Neuronal stem cell (in vitro differentiated cells): ENCODE data around the gene TIMP2.
"Not testable (repeated sequence)": the region's sequence is repeated elsewhere in the genome, so short reads cannot be mapped to it uniquely, and the experiment has no call there.

Source experiments
- DNase-seq: peaks from one replicate; pipeline ENCODE4 v3.0.0-alpha.2; 2013; ENCODE audit warnings: low spot score
- H2AFZ ChIP-seq: one replicate; pipeline ENCODE4 v1.6.1; 2013; ENCODE audit warnings: mild to moderate bottlenecking, low read length, inconsistent platforms
- H2AK5ac ChIP-seq: 2 replicates; pipeline ENCODE4 v1.6.1; 2013; ENCODE audit warnings: low read depth, mild to moderate bottlenecking, inconsistent platforms, low read length, moderate library complexity, mixed read lengths
- H2BK120ac ChIP-seq: 2 replicates; pipeline ENCODE4 v1.6.1; 2013; ENCODE audit warnings: low read depth, mild to moderate bottlenecking, inconsistent platforms, low read length, moderate library complexity, mixed read lengths
- H2BK12ac ChIP-seq: one replicate; pipeline ENCODE4 v1.6.1; 2013; ENCODE audit warnings: low read length, inconsistent platforms
- H2BK15ac ChIP-seq: 2 replicates; pipeline ENCODE4 v1.6.1; 2013; ENCODE audit warnings: mild to moderate bottlenecking, low read length, inconsistent platforms, mixed read lengths
- H2BK5ac ChIP-seq: one replicate; pipeline ENCODE4 v1.6.1; 2013; ENCODE audit warnings: inconsistent platforms, mild to moderate bottlenecking, low read length, moderate library complexity
- H3K14ac ChIP-seq: one replicate; pipeline ENCODE4 v1.6.1; 2013; ENCODE audit warnings: low read length, inconsistent platforms
- H3K18ac ChIP-seq: 2 replicates; pipeline ENCODE4 v1.6.1; 2013; ENCODE audit warnings: low read length, inconsistent platforms
- H3K23ac ChIP-seq: 2 replicates; pipeline ENCODE4 v1.6.1; 2013; ENCODE audit warnings: low read depth, mild to moderate bottlenecking, mixed read lengths, low read length, inconsistent platforms; ENCODE audit not compliant: poor library complexity
- H3K27ac ChIP-seq: replicated peaks from 3 replicates; pipeline ENCODE4 v1.5.1; 2013; ENCODE audit warnings: low read length, inconsistent platforms
- H3K27me3 ChIP-seq, 3 experiments: 2 replicates each; pipeline ENCODE4 v1.6.1; 2013; ENCODE audit warnings: low read length in 3 of 3, mild to moderate bottlenecking in 2 of 3, inconsistent platforms in 1 of 3, low read depth in 1 of 3, mixed read lengths in 1 of 3, moderate library complexity in 1 of 3; ENCODE audit not compliant: control insufficient read depth in 3 of 3, insufficient read depth in 3 of 3
- H3K36me3 ChIP-seq, 2 donors: replicated peaks in 1 of 2; 2 replicates each; pipeline ENCODE4 v1.6.1; 2013; ENCODE audit warnings: low read length in 2 of 2; ENCODE audit not compliant: control insufficient read depth in 2 of 2, insufficient read depth in 2 of 2
- H3K4ac ChIP-seq: 2 replicates; pipeline ENCODE4 v1.6.1; 2013; ENCODE audit warnings: inconsistent platforms, mild to moderate bottlenecking, low read length, moderate library complexity
- H3K4me1 ChIP-seq, 2 donors: 1 replicate in 1 of 2; 2 replicates in 1 of 2; pipeline ENCODE4 v1.6.1; 2013; ENCODE audit warnings: low read length in 2 of 2, low read depth in 1 of 2; ENCODE audit not compliant: control insufficient read depth in 2 of 2, insufficient read depth in 1 of 2
- H3K4me2 ChIP-seq: one replicate; pipeline ENCODE4 v1.6.1; 2013; ENCODE audit warnings: mild to moderate bottlenecking, low read length, inconsistent platforms; ENCODE audit not compliant: insufficient read depth, poor library complexity, severe bottlenecking
- H3K4me3 ChIP-seq, 2 donors: 2 replicates each; pipeline ENCODE4 v1.5.1; 2013; ENCODE audit warnings: low read length in 2 of 2, mild to moderate bottlenecking in 2 of 2, inconsistent platforms in 1 of 2, moderate library complexity in 1 of 2
- H3K79me1 ChIP-seq: one replicate; pipeline ENCODE4 v1.6.1; 2013; ENCODE audit warnings: low read depth, mild to moderate bottlenecking, inconsistent platforms, low read length, moderate library complexity
- H3K9ac ChIP-seq: one replicate; pipeline ENCODE4 v1.6.1; 2013; ENCODE audit warnings: mild to moderate bottlenecking, low read depth, low read length, inconsistent platforms; ENCODE audit not compliant: poor library complexity
- H3K9me3 ChIP-seq, 2 donors: replicated peaks in 1 of 2; 2 replicates each; pipeline versions ENCODE3 to v1.6.1; 2013; ENCODE audit warnings: low read length in 2 of 2, mild to moderate bottlenecking in 2 of 2, inconsistent platforms in 1 of 2, low read depth in 1 of 2, mixed read lengths in 1 of 2, moderate library complexity in 1 of 2; ENCODE audit not compliant: control insufficient read depth in 2 of 2, insufficient read depth in 1 of 2
- H4K8ac ChIP-seq: one replicate; pipeline ENCODE4 v1.6.1; 2013; ENCODE audit warnings: low read depth, mild to moderate bottlenecking, inconsistent platforms, low read length, moderate library complexity
- H4K91ac ChIP-seq: one replicate; pipeline ENCODE4 v1.6.1; 2013; ENCODE audit warnings: low read length, low read depth, mild to moderate bottlenecking, inconsistent platforms; ENCODE audit not compliant: poor library complexity
- WGBS, 2 donors: extraction: QIAGEN DNeasy Blood & Tissue Kit; methylation state at CpG; one replicate each; pipeline ENCODE4 v1.1.7; 2013; ENCODE audit warnings: missing lambda C conversion rate in 2 of 2, mixed read lengths in 1 of 2; ENCODE audit not compliant: insufficient read length in 2 of 2, insufficient replicate concordance in 1 of 2; ENCODE audit errors: extremely low coverage in 2 of 2; 5-methylcytosine and 5-hydroxymethylcytosine counted together

TIMP2 gene

DNA sequence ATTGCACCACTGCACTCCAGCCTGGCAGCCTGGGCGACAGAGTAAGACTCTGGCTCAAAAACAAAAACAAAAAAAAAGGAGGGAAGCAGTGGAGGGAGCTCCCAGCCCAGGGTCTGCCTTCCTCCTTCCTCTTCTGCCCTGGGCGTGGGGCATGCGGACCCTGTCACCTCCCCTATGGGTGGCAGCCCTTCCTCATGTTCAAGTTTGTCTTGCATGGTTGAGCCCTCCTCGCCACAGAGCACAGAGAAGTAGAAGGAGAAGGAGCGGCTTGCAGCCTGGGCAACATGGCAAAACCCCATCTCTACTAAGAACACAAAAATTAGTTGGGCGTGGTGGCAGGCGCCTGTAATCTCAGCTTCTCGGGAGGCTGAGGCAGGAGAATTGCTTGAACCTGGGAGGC lies 21.4 kb upstream of the TIMP2 start:
- WGBS, 2 donors: no CpG with 5 or more reads among the region's 8 CpGs
- no peak overlapping the region for H3K27ac ChIP-seq
- peaks cover 0 to 3% of the 10 kb centered on the region in 2 donors for H3K4me1 ChIP-seq

DNA sequence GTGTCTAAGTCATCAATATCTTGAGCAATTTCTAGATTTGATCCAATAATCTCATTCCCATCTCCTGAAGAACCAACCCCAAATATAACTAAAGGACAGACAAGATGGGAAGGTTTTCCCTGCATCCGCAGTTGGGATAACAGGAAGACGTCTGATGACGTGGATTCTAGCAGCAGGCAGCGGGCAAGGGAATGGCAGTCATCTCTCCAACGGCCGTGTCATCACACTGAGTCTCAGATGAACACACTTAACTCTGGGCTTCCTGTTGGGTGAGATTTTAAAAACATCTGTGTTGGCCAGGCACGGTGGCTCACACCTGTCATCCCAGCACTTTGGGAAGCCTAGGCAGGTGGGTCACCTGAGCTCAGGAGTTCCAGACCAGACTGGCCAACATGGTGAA lies 20.9 kb upstream of the TIMP2 start:
- no peak overlapping the region for H3K4me2 ChIP-seq
- H2BK15ac ChIP-seq: no peak overlapping the region
- no peaks in the 10 kb centered on the region for H3K79me1 ChIP-seq
- H3K14ac ChIP-seq: no peak overlapping the region
- no peak overlapping the region for H3K9ac ChIP-seq
- H2AK5ac ChIP-seq: no peak overlapping the region
- H3K23ac ChIP-seq: no peak overlapping the region
- H3K4me3 ChIP-seq: no peak overlapping the region
- no peak overlapping the region for H3K18ac ChIP-seq
- H3K27me3 ChIP-seq: peaks cover 0 to 11% (median 0%) of the 10 kb centered on the region in 3 experiments
- H3K4ac ChIP-seq: no peak overlapping the region
- no CpG with 5 or more reads among the region's 7 CpGs for WGBS, 2 donors
- H4K8ac ChIP-seq: no peak overlapping the region
- H3K36me3 ChIP-seq: no peaks in the 10 kb centered on the region
- H3K27ac ChIP-seq: no peak overlapping the region
- no peak overlapping the region for H2BK5ac ChIP-seq
- H3K9me3 ChIP-seq: peaks cover 7 to 9% of the 10 kb centered on the region in 2 donors
- no peak for DNase-seq
- no peak overlapping the region for H2BK120ac ChIP-seq
- H3K4me1 ChIP-seq: peaks cover 0 to 2% of the 10 kb centered on the region in 2 donors
- H2BK12ac ChIP-seq: no peak overlapping the region
- no peak overlapping the region for H2AFZ ChIP-seq
- H4K91ac ChIP-seq: no peak overlapping the region

More for the DNA sequence above, 21.4 kb upstream of the TIMP2 start:
- peaks cover 7 to 9% of the 10 kb centered on the region in 2 donors for H3K9me3 ChIP-seq
- peaks cover 0 to 11% (median 0%) of the 10 kb centered on the region in 3 experiments for H3K27me3 ChIP-seq
- no peak overlapping the region for H3K23ac ChIP-seq
- no peak for DNase-seq
- no peak overlapping the region for H3K14ac ChIP-seq
- H3K9ac ChIP-seq: no peak overlapping the region
- no peak overlapping the region for H2BK120ac ChIP-seq
- H4K8ac ChIP-seq: no peak overlapping the region
- no peak overlapping the region for H3K18ac ChIP-seq
- no peak overlapping the region for H2AFZ ChIP-seq
- no peak overlapping the region for H3K4me3 ChIP-seq
- no peaks in the 10 kb centered on the region for H3K36me3 ChIP-seq
- H4K91ac ChIP-seq: no peak overlapping the region
- no peak overlapping the region for H3K4ac ChIP-seq
- no peak overlapping the region for H2BK15ac ChIP-seq
- H2BK12ac ChIP-seq: no peak overlapping the region
- no peak overlapping the region for H2BK5ac ChIP-seq
- no peak overlapping the region for H2AK5ac ChIP-seq
- no peak overlapping the region for H3K4me2 ChIP-seq
- H3K79me1 ChIP-seq: no peaks in the 10 kb centered on the region

- not testable (repeated sequence) for DNase-seq, H2BK12ac ChIP-seq, H2BK120ac ChIP-seq, H2BK5ac ChIP-seq, H3K79me1 ChIP-seq, H3K23ac ChIP-seq, H3K14ac ChIP-seq, H3K9me3 ChIP-seq, H2AK5ac ChIP-seq, H3K9ac ChIP-seq, H3K18ac ChIP-seq, H4K8ac ChIP-seq, H2BK15ac ChIP-seq, H3K4me1 ChIP-seq, H3K4ac ChIP-seq, H2AFZ ChIP-seq, H3K27ac ChIP-seq, H3K4me2 ChIP-seq, H4K91ac ChIP-seq, H3K4me3 ChIP-seq, H3K36me3 ChIP-seq
- peaks cover 0 to 11% (median 0%) of the 10 kb centered on the region in 3 experiments for H3K27me3 ChIP-seq
- WGBS, 2 donors: no CpG with 5 or more reads among the region's 12 CpGs
Observed at GRCh38 chr17:78945455-78945854, 20.3 kb upstream of the TIMP2 start.

GRCh38 chr17:78944956-78945355 lies 19.8 kb upstream of the TIMP2 start:
- Histone ChIP-seq H3K27me3 (peaks cover 0 to 11% (median 0%) of the 10 kb centered on the region in 3 experiments), H3K9me3 (peaks cover 0 to 2% of the 10 kb centered on the region in 2 donors), H3K36me3 (no peaks in the 10 kb centered on the region), H2AK5ac (no peak overlapping the region), H2BK5ac (peak overlapping the region; percentile 29), H2BK15ac (no peak overlapping the region), H3K9ac (no peak overlapping the region), H2AFZ (no peak overlapping the region), H4K8ac (no peak overlapping the region), H2BK12ac (no peak overlapping the region), H3K14ac (no peak overlapping the region), H3K4me1 (peaks cover 3 to 4% of the 10 kb centered on the region in 2 donors), H3K4me2 (no peak overlapping the region), H2BK120ac (no peak overlapping the region), H3K4me3 (no peak overlapping the region), H3K4ac (no peak overlapping the region), H3K27ac (no peak overlapping the region), H4K91ac (no peak overlapping the region), H3K18ac (no peak overlapping the region), H3K79me1 (no peaks in the 10 kb centered on the region), H3K23ac (no peak overlapping the region)
- no CpG with 5 or more reads among the region's 10 CpGs for WGBS, 2 donors
- DNase-seq: no peak
